H1 (cell line): ENCODE data around the gene QSOX2. TPM values are rescaled to one million over a fixed set of nuclear protein-coding genes. Genes with fewer than 3 reads are reported as not detected.
A peak's percentile ranks its signal among the peaks of the same experiment; 100 is the strongest.

Experiments used
- CTCF ChIA-PET: fragments of 300-600 bp; sonication (Branson Sonifier 250); formaldehyde crosslinking; loops from one replicate; lab custom pipeline; 2021; ENCODE audit not compliant: partially characterized antibody; lab: Charles Lee
- POLR2A ChIA-PET: fragments of 300-600 bp; sonication (Branson Sonifier 250); formaldehyde crosslinking; loops from one replicate; lab custom pipeline; 2021; ENCODE audit warnings: inconsistent platforms; ENCODE audit not compliant: partially characterized antibody; lab: Charles Lee
- DNase-seq, 2 experiments: peaks; one replicate each; pipeline versions ENCODE4 v3.0.0 to v3.0.0-alpha.2; 2010 to 2022; ENCODE audit warnings: low spot score in 2 of 2, low read depth in 1 of 2, mixed read lengths in 1 of 2
- FAIRE-seq: peaks from 2 replicates; lab custom pipeline; 2011; peaks lifted over from hg19 to GRCh38; lab: Jason Lieb, UNC
- H2AFZ ChIP-seq: 2 replicates; pipeline ENCODE4 v1.8.1; 2012; ENCODE audit warnings: low read length, inconsistent platforms
- H2AK5ac ChIP-seq: 2 replicates; pipeline ENCODE4 v1.6.1; 2013; ENCODE audit warnings: low read depth, low read length
- H2BK120ac ChIP-seq: replicated peaks from 2 replicates; pipeline ENCODE3; 2013; ENCODE audit warnings: low read depth, low read length, inconsistent platforms
- H2BK12ac ChIP-seq: 2 replicates; pipeline ENCODE4 v1.6.1; 2013; ENCODE audit warnings: low read depth, low read length
- H2BK15ac ChIP-seq: 2 replicates; pipeline ENCODE4 v1.6.1; 2013; ENCODE audit warnings: low read length
- H2BK20ac ChIP-seq: 2 replicates; pipeline ENCODE4 v1.6.1; 2013; ENCODE audit warnings: low read length
- H2BK5ac ChIP-seq: 2 replicates; pipeline ENCODE4 v1.6.1; 2013; ENCODE audit warnings: low read depth, low read length
- H3K14ac ChIP-seq: 2 replicates; pipeline ENCODE4 v1.6.1; 2013; ENCODE audit warnings: inconsistent platforms; ENCODE audit not compliant: insufficient read length
- H3K18ac ChIP-seq: 2 replicates; pipeline ENCODE4 v1.6.1; 2013; ENCODE audit warnings: low read length; ENCODE audit errors: extremely low read depth
- H3K23ac ChIP-seq: 2 replicates; pipeline ENCODE4 v1.6.1; 2013; ENCODE audit warnings: inconsistent platforms; ENCODE audit not compliant: insufficient read length
- H3K23me2 ChIP-seq: 2 replicates; pipeline ENCODE4 v1.6.1; 2013; ENCODE audit warnings: low read depth, low read length
- H3K27ac ChIP-seq: 2 replicates; pipeline ENCODE4 v1.6.1; 2011; ENCODE audit warnings: low read depth, low read length, inconsistent platforms
- H3K27me3 ChIP-seq, 4 experiments: replicated peaks in 1 of 4; 1 replicate in 1 of 4; 2 replicates in 3 of 4; pipeline versions ENCODE4 v1.6.1 to v1.8.1; 2011 to 2013; ENCODE audit warnings: low read length in 3 of 4, mild to moderate bottlenecking in 3 of 4, inconsistent platforms in 2 of 4, mixed read lengths in 2 of 4, moderate library complexity in 1 of 4; ENCODE audit not compliant: control insufficient read depth in 3 of 4, insufficient read depth in 3 of 4; ENCODE audit errors: extremely low read depth in 1 of 4
- H3K36me3 ChIP-seq, 4 experiments: 2 replicates each; pipeline versions ENCODE4 v1.6.1 to v1.8.1; 2011 to 2013; ENCODE audit warnings: mild to moderate bottlenecking in 4 of 4, low read length in 3 of 4, moderate library complexity in 2 of 4, control low read depth in 1 of 4, inconsistent platforms in 1 of 4; ENCODE audit not compliant: insufficient read depth in 4 of 4, control insufficient read depth in 2 of 4
- H3K4ac ChIP-seq: replicated peaks from 2 replicates; pipeline ENCODE3; 2013; ENCODE audit warnings: low read length, low read depth, mixed read lengths, inconsistent platforms; ENCODE audit not compliant: insufficient read length
- H3K4me1 ChIP-seq, 4 experiments: replicated peaks in 1 of 4; 1 replicate in 1 of 4; 2 replicates in 3 of 4; pipeline versions ENCODE4 v1.6.1 to v1.8.1; 2011 to 2013; ENCODE audit warnings: low read length in 3 of 4, inconsistent platforms in 2 of 4, mixed read lengths in 1 of 4; ENCODE audit not compliant: insufficient read depth in 4 of 4, control insufficient read depth in 3 of 4
- H3K4me2 ChIP-seq, 2 experiments: 2 replicates each; pipeline versions ENCODE4 v1.6.1 to v1.8.1; 2011 to 2013; ENCODE audit warnings: low read depth in 2 of 2, low read length in 2 of 2, control low read depth in 1 of 2, inconsistent platforms in 1 of 2, mild to moderate bottlenecking in 1 of 2; ENCODE audit not compliant: insufficient read depth in 1 of 2
- H3K4me3 ChIP-seq, 4 experiments: fragments of 200-600, 300-600 bp in 1 of 4; sonication (generic), shearing (Covaris generic), sonication (Bioruptor Twin) in 1 of 4; 2 replicates each; pipeline versions ENCODE4 v1.5.1 to v1.8.1; 2011 to 2016; ENCODE audit warnings: low read length in 4 of 4, low read depth in 3 of 4, control low read depth in 2 of 4, inconsistent platforms in 2 of 4, mild to moderate bottlenecking in 2 of 4, mixed read lengths in 1 of 4, moderate library complexity in 1 of 4; ENCODE audit not compliant: insufficient read depth in 2 of 4; ENCODE audit errors: extremely low read depth in 1 of 4
- H3K56ac ChIP-seq: replicated peaks from 2 replicates; pipeline ENCODE3; 2013; ENCODE audit warnings: low read depth, mild to moderate bottlenecking, mixed read lengths, low read length, inconsistent platforms; ENCODE audit not compliant: insufficient read length
- H3K79me1 ChIP-seq: 2 replicates; pipeline ENCODE4 v1.6.1; 2013; ENCODE audit warnings: low read depth, low read length, control low read depth
- H3K79me2 ChIP-seq, 2 experiments: 2 replicates each; pipeline versions ENCODE4 v1.6.1 to v1.8.1; 2012 to 2013; ENCODE audit warnings: low read length in 2 of 2, mild to moderate bottlenecking in 2 of 2, inconsistent platforms in 1 of 2; ENCODE audit not compliant: insufficient read depth in 2 of 2, control insufficient read depth in 1 of 2
- H3K9ac ChIP-seq, 4 experiments: replicated peaks in 1 of 4; 1 replicate in 1 of 4; 2 replicates in 3 of 4; pipeline versions ENCODE4 v1.6.1 to v1.8.1; 2011 to 2013; ENCODE audit warnings: low read depth in 3 of 4, low read length in 3 of 4, control low read depth in 2 of 4, mild to moderate bottlenecking in 2 of 4, moderate library complexity in 2 of 4, inconsistent platforms in 1 of 4; ENCODE audit errors: extremely low read depth in 1 of 4
- H3K9me3 ChIP-seq, 2 experiments: 2 replicates each; pipeline versions ENCODE4 v1.6.1 to v1.8.1; 2012 to 2013; ENCODE audit warnings: mild to moderate bottlenecking in 2 of 2, moderate library complexity in 2 of 2, control low read depth in 1 of 2, inconsistent platforms in 1 of 2, low read depth in 1 of 2, low read length in 1 of 2, mixed read lengths in 1 of 2; ENCODE audit not compliant: insufficient read depth in 2 of 2
- H4K20me1 ChIP-seq, 2 experiments: replicated peaks in 1 of 2; 2 replicates each; pipeline versions ENCODE3 to v1.8.1; 2011 to 2013; ENCODE audit warnings: inconsistent platforms in 2 of 2, low read length in 2 of 2, mild to moderate bottlenecking in 1 of 2; ENCODE audit not compliant: insufficient read depth in 2 of 2, control insufficient read depth in 1 of 2
- H4K5ac ChIP-seq: 2 replicates; pipeline ENCODE4 v1.6.1; 2013; ENCODE audit warnings: low read length, low read depth, mixed read lengths, inconsistent platforms; ENCODE audit not compliant: insufficient read length
- H4K8ac ChIP-seq: 2 replicates; pipeline ENCODE4 v1.8.0; 2013; ENCODE audit warnings: mild to moderate bottlenecking, moderate library complexity, low read length, inconsistent platforms; ENCODE audit not compliant: insufficient read depth; ENCODE audit errors: extremely low read depth
- H4K91ac ChIP-seq: replicated peaks from 2 replicates; pipeline ENCODE3; 2013; ENCODE audit warnings: low read length, mixed read lengths, inconsistent platforms; ENCODE audit not compliant: insufficient read length
- BACH1 ChIP-seq: IDR thresholded peaks from 2 replicates; pipeline ENCODE4 v1.6.1; 2012; ENCODE audit warnings: low read length, improper control_type of control experiment
- CREB1 ChIP-seq: IDR thresholded peaks from 2 replicates; pipeline ENCODE4 v1.6.1; 2012; ENCODE audit warnings: inconsistent platforms
- EGR1 ChIP-seq: IDR thresholded peaks from 2 replicates; pipeline ENCODE4 v1.6.1; 2011; ENCODE audit warnings: low read depth, low read length, borderline replicate concordance
- HDAC6 ChIP-seq: IDR thresholded peaks from one replicate; pipeline ENCODE4 v1.7.1; 2012; ENCODE audit warnings: low read depth, mild to moderate bottlenecking, inconsistent platforms, low read length, moderate library complexity
- RXRA ChIP-seq: IDR thresholded peaks from 2 replicates; pipeline ENCODE4 v1.6.1; 2011; ENCODE audit warnings: low read depth, mild to moderate bottlenecking, low read length, moderate library complexity; ENCODE audit not compliant: insufficient read depth
- SP1 ChIP-seq: IDR thresholded peaks from 2 replicates; pipeline ENCODE4 v1.6.1; 2011; ENCODE audit warnings: low read depth, low read length
- YY1 ChIP-seq: IDR thresholded peaks from 2 replicates; pipeline ENCODE4 v1.6.1; 2011; ENCODE audit warnings: low read depth, mild to moderate bottlenecking, low read length
- WGBS, 2 experiments: shearing (Covaris generic) in 1 of 2; methylation state at CpG; one replicate each; pipeline versions ENCODE4 v1.1.6 to v1.1.7; 2013 to 2015; ENCODE audit warnings: low lambda C conversion rate in 2 of 2, mixed read lengths in 2 of 2, inconsistent platforms in 1 of 2, low coverage in 1 of 2, missing lambda C conversion rate in 1 of 2; ENCODE audit not compliant: insufficient replicate concordance in 2 of 2, insufficient coverage in 1 of 2, insufficient read length in 1 of 2; ENCODE audit errors: extremely low coverage in 1 of 2, missing lambda C conversion rate in 1 of 2; 5-methylcytosine and 5-hydroxymethylcytosine counted together
- polyA plus RNA-seq, 7 experiments: library from polyadenylated mRNA; depleted of rRNA in 3 of 7; stranded (reverse) in 5 of 7; unstranded in 2 of 7; fragments of >200 nt in 5 of 7; fragments of 200-250 nt in 2 of 7; gene quantifications; 1 replicate in 5 of 7; 2 replicates in 1 of 7; 4 replicates in 1 of 7; pipeline versions ENCODE4 v1.2.1 to v1.2.3, GENCODE V29; 2011 to 2013; ENCODE audit warnings: missing spikeins in 2 of 7, mixed read lengths in 2 of 7
- total RNA-seq: library from RNA; stranded (reverse); fragmentation: NEBNext Ultra II Directional; extraction: Animal tissue kit (Norgen Biotek cat#: 25700); gene quantifications from 2 replicates; pipeline ENCODE4 v1.2.1, GENCODE V29; 2021

The QSOX2 gene
- total and polyA plus RNA-seq, 2 of the 8 experiments (the other 6 are each of a cell fraction or from before 2014, with no cell fraction given) = 18.0 to 28.6 TPM

DNA sequence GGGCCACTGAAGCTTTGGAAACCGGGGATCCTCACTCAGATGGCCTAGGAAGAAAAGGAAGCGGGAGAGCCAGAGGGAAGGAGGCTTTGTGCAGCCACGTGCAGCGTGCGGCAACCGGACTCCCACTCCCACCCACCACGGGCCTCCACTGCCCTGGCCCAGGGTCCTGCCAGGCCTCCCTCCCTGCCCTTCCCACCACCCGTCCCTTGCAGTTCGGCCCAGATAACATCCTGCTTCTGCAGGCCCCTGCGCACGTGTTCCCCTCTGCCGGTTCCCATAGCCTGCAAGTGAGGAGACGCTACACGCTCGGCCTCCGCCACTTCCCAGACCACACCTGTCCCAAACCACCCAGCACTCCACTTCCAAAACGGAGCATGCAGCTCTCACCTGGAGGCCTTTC, 36.4 kb downstream of the QSOX2 start:
- H2AK5ac ChIP-seq = no peak overlapping the region
- peaks cover 20 to 34% of the 10 kb centered on the region in 2 experiments for H4K20me1 ChIP-seq
- H3K14ac ChIP-seq = no peak overlapping the region
- no peak overlapping the region; the same call in 1 of the 2 replicates for H2BK5ac ChIP-seq
- no peak overlapping the region for H4K8ac ChIP-seq
- H2BK20ac ChIP-seq = no peak overlapping the region
- H2BK15ac ChIP-seq = no peak overlapping the region
- peaks cover 2 to 5% (median 4%) of the 10 kb centered on the region in 4 experiments; a peak in 6 of 7 replicates for H3K4me1 ChIP-seq
- no peak overlapping the region for H3K4me2 ChIP-seq
- no peak overlapping the region for H3K23ac ChIP-seq
- H3K4me3 ChIP-seq = no peak overlapping the region
- H3K4ac ChIP-seq = no peak overlapping the region
- no peak overlapping the region for H4K5ac ChIP-seq
- TF ChIP-seq RXRA (no peak), BACH1 (no peak), SP1 (no peak), EGR1 (no peak), CREB1 (no peak), YY1 (no peak), HDAC6 (no peak)
- ChIA-PET POLR2A (interaction anchor here (0.8 kb wide), 1 partner anchor 13 kb away, joined by 4 read pairs; no protein-coding TSS in a partner anchor), CTCF (interaction anchor here (1.0 to 2.5 kb wide), 10 partner anchors 8 to 242 kb away, joined by 3 to 7 read pairs (median 4); no protein-coding TSS in a partner anchor)
- peaks cover 3% of the 10 kb centered on the region; the same call in 1 of the 2 replicates for H3K23me2 ChIP-seq
- WGBS, 2 experiments = 89% methylated on average over 11 of the region's 17 CpGs; no CpG with 5 or more reads in 1 of the 2 experiments
- DNase-seq (no peak), FAIRE-seq (no peak)
- no peak overlapping the region for H3K18ac ChIP-seq
- H3K27ac ChIP-seq = no peak overlapping the region
- H3K27me3 ChIP-seq = peaks cover 6 to 20% (median 18%) of the 10 kb centered on the region in 4 experiments
- H3K9me3 ChIP-seq = peaks cover 0 to under 1% of the 10 kb centered on the region in 2 experiments; a peak in 1 of 4 replicates
- no peak overlapping the region for H3K56ac ChIP-seq
- no peaks in the 10 kb centered on the region for H3K79me2 ChIP-seq
- peaks cover 2 to 19% (median 8%) of the 10 kb centered on the region in 4 experiments; a peak in 5 of 8 replicates for H3K36me3 ChIP-seq
- no peak overlapping the region for H2BK12ac ChIP-seq
- no peak overlapping the region for H2AFZ ChIP-seq
- 0 out of 7 replicates have a peak overlapping the region, but pooled peaks of 1 of the 4 experiments have one; percentile 10 for H3K9ac ChIP-seq
- no peak overlapping the region for H2BK120ac ChIP-seq
- H4K91ac ChIP-seq = no peak overlapping the region
- peaks cover 4% of the 10 kb centered on the region; the same call in 1 of the 2 replicates for H3K79me1 ChIP-seq
